Stomach (tissue), 9 donors: ENCODE measurements around the gene TFAP2A. TPM values are rescaled to one million over a fixed set of nuclear protein-coding genes. Genes with fewer than 3 reads are reported as not detected.

Experiments used
- DNase-seq, 2 donors: peaks; one replicate each; pipeline versions ENCODE4 v3.0.0 to v3.0.0-alpha.2; 2013 to 2019
- H3K27ac ChIP-seq, 5 donors: fragments of 200-600 bp in 4 of 5; sonication (generic) in 4 of 5; one replicate each; pipeline ENCODE4 v1.5.1; 2013 to 2019; ENCODE audit warnings: mild to moderate bottlenecking in 1 of 5, moderate library complexity in 1 of 5
- H3K27me3 ChIP-seq, 3 donors: fragments of 200-600 bp; sonication (generic); one replicate each; pipeline ENCODE4 v1.5.1; 2017 to 2019; ENCODE audit warnings: mixed run types in 1 of 3
- H3K36me3 ChIP-seq, 4 donors: fragments of 200-600 bp; sonication (generic); 1 replicate in 3 of 4; 2 replicates in 1 of 4; pipeline ENCODE4 v1.5.1; 2016 to 2019
- H3K4me1 ChIP-seq, 4 donors: fragments of 200-600 bp; sonication (generic); one replicate each; pipeline ENCODE4 v1.5.1; 2016 to 2019
- H3K4me3 ChIP-seq, 4 donors: fragments of 200-600 bp; sonication (generic) in 3 of 4; one replicate each; pipeline ENCODE4 v1.5.1; 2016 to 2019; ENCODE audit warnings: mild to moderate bottlenecking in 1 of 4
- H3K9me3 ChIP-seq, 4 donors: fragments of 200-600 bp; sonication (generic); one replicate each; pipeline ENCODE4 v1.5.1; 2016 to 2019
- EP300 ChIP-seq: sonication (generic); formaldehyde crosslinking; IDR thresholded peaks from one replicate; pipeline ENCODE4 v1.6.1; 2017; ENCODE audit warnings: antibody characterized with exemption
- POLR2A ChIP-seq, 4 donors: fragments of 450-650 bp; IDR thresholded peaks; one replicate each; pipeline ENCODE4 v1.6.1; 2016; ENCODE audit warnings: antibody characterized with exemption in 4 of 4, control low read depth in 2 of 4, mild to moderate bottlenecking in 1 of 4, moderate library complexity in 1 of 4
- POLR2AphosphoS5 ChIP-seq, 3 donors: sonication (generic); formaldehyde crosslinking; IDR thresholded peaks; one replicate each; pipeline ENCODE4 v1.6.1; 2016; ENCODE audit warnings: antibody characterized with exemption in 3 of 3
- WGBS, 5 donors: extraction: QIAGEN DNeasy Blood & Tissue Kit in 3 of 5; methylation state at CpG; one replicate each; pipeline versions ENCODE4 v1.1.5 to v1.1.7; 2013 to 2018; 5-methylcytosine and 5-hydroxymethylcytosine counted together
- intact Hi-C: fragments of 100-400 bp; cut with DNase I; formaldehyde crosslinking; loops from one replicate; pipeline ENCODE4 v1.15.1; 2023; ENCODE audit warnings: low total_unique reads
- polyA plus RNA-seq, 3 donors: library from polyadenylated mRNA; stranded (reverse); fragments of 200-250 nt; gene quantifications; one replicate each; pipeline ENCODE4 v1.2.3, GENCODE V29; 2013
- total RNA-seq, 5 donors: library from RNA; depleted of rRNA; stranded (reverse); fragments of >200 nt; gene quantifications; one replicate each; pipeline versions ENCODE4 v1.1.0 to v1.2.3, GENCODE V29; 2014 to 2016
- TF ChIP-seq, protein P1 (sequence below), 7 experiments: fragments of 450-650 bp in 4 of 7; fragments of 200-600 bp in 3 of 7; sonication (generic) in 3 of 7; IDR thresholded peaks; one replicate each; pipeline ENCODE4 v1.5.1; 2016 to 2019; ENCODE audit warnings: antibody characterized with exemption in 7 of 7, control low read depth in 2 of 7, mild to moderate bottlenecking in 1 of 7
- donor health status: healthy with polysubstance abuse.
- donor health status: Bipolar disorder and iron deficiency.
- donor health status: healthy.

The TFAP2A gene
- total and polyA plus RNA-seq, 8 donors, result 0.18 to 10.1 (median 0.50) TPM; not detected in 5

GRCh38 chr6:10400330-10400729 is 14.5 kb downstream of the TFAP2A start:
- H3K27me3 ChIP-seq, result peaks cover 17 to 99% (median 51%) of the 10 kb centered on the region in 3 donors
- TF ChIP-seq, protein P1, sequence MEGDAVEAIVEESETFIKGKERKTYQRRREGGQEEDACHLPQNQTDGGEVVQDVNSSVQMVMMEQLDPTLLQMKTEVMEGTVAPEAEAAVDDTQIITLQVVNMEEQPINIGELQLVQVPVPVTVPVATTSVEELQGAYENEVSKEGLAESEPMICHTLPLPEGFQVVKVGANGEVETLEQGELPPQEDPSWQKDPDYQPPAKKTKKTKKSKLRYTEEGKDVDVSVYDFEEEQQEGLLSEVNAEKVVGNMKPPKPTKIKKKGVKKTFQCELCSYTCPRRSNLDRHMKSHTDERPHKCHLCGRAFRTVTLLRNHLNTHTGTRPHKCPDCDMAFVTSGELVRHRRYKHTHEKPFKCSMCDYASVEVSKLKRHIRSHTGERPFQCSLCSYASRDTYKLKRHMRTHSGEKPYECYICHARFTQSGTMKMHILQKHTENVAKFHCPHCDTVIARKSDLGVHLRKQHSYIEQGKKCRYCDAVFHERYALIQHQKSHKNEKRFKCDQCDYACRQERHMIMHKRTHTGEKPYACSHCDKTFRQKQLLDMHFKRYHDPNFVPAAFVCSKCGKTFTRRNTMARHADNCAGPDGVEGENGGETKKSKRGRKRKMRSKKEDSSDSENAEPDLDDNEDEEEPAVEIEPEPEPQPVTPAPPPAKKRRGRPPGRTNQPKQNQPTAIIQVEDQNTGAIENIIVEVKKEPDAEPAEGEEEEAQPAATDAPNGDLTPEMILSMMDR (IDR thresholded peaks at IDR 0.05), result no peak
- TF ChIP-seq POLR2AphosphoS5 (IDR thresholded peaks at IDR 0.05) (no peak), EP300 (no peak), POLR2A (IDR thresholded peaks at IDR 0.05) (no peak)
- intact Hi-C loops, result no loop called here
- no peaks in the 10 kb centered on the region for H3K36me3 ChIP-seq
- DNase-seq, result no peak
- peaks cover 0 to 7% (median under 1%) of the 10 kb centered on the region in 4 donors for H3K9me3 ChIP-seq
- no peak overlapping the region for H3K4me3 ChIP-seq
- 30 to 42% (median 39%) methylated on average over 8 of the region's 8 CpGs for WGBS, 5 donors
- H3K27ac ChIP-seq, result no peak overlapping the region
- H3K4me1 ChIP-seq, result peaks cover 6 to 22% (median 15%) of the 10 kb centered on the region in 4 donors

DNA sequence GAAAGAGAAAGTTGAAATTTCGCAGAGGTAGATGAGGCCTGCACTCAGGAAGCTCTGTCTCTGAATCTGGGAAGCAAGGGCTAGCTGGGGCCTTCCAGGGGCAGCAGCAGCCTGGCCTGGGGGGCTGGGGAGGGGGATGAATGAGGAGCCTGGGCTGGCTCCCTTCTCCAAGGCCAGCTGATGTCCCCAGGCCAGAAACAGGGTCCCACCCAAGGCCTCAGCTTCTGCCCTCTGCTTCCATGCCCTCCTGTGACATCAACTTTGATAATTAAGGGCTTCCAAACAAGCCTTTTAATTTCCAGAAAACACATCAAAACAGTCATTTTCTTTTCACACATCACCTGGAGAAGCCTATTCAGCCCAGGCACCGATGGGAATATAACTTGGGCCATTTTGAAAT is 15.4 kb downstream of the TFAP2A start:
- Histone ChIP-seq H3K36me3 (no peaks in the 10 kb centered on the region), H3K9me3 (peaks cover 0 to 6% (median 1%) of the 10 kb centered on the region in 4 donors), H3K4me1 (peaks cover 6 to 16% (median 10%) of the 10 kb centered on the region in 4 donors), H3K27me3 (peaks cover 17 to 99% (median 55%) of the 10 kb centered on the region in 3 donors), H3K4me3 (no peak overlapping the region), H3K27ac (no peak overlapping the region)
- intact Hi-C loops, result no loop called here
- 82 to 92% (median 84%) methylated on average over 2 of the region's 2 CpGs for WGBS, 5 donors
- TF ChIP-seq POLR2A (IDR thresholded peaks at IDR 0.05) (no peak), EP300 (no peak), POLR2AphosphoS5 (IDR thresholded peaks at IDR 0.05) (no peak)
- TF ChIP-seq, protein P1 (IDR thresholded peaks at IDR 0.05), result no peak
- DNase-seq, result no peak

- H3K36me3 ChIP-seq, result no peaks in the 10 kb centered on the region
- peaks cover 4 to 8% (median 5%) of the 10 kb centered on the region in 4 donors for H3K4me1 ChIP-seq
- no peak overlapping the region for H3K27ac ChIP-seq
- peaks cover 0 to 6% (median 0%) of the 10 kb centered on the region in 4 donors for H3K9me3 ChIP-seq
- intact Hi-C loops, result no loop called here
- WGBS, 5 donors, result 31 to 58% (median 36%) methylated on average over 8 to 20 of the region's 20 CpGs
- DNase-seq, result no peak
- TF ChIP-seq POLR2A (IDR thresholded peaks at IDR 0.05) (no peak), POLR2AphosphoS5 (IDR thresholded peaks at IDR 0.05) (no peak), EP300 (no peak)
- TF ChIP-seq, protein P1 (IDR thresholded peaks at IDR 0.05), result no peak
- peaks cover 17 to 99% (median 61%) of the 10 kb centered on the region in 3 donors for H3K27me3 ChIP-seq
- no peak overlapping the region for H3K4me3 ChIP-seq
Measured at GRCh38 chr6:10398446-10399218, 16.2 kb downstream of the TFAP2A start.

- H3K4me1 ChIP-seq, result peaks cover 0 to under 1% (median 0%) of the 10 kb centered on the region in 4 donors
- H3K27ac ChIP-seq, result no peak overlapping the region
- peaks cover 17 to 100% (median 68%) of the 10 kb centered on the region in 3 donors for H3K27me3 ChIP-seq
- no peak for TF ChIP-seq POLR2AphosphoS5 (IDR thresholded peaks at IDR 0.05)
- TF ChIP-seq EP300, result no peak
- TF ChIP-seq POLR2A (IDR thresholded peaks at IDR 0.05), result no peak
- TF ChIP-seq, protein P1 (IDR thresholded peaks at IDR 0.05), result no peak
- no peak overlapping the region for H3K4me3 ChIP-seq
- H3K36me3 ChIP-seq, result no peaks in the 10 kb centered on the region
- no peak for DNase-seq
- H3K9me3 ChIP-seq, result peaks cover 0 to 6% (median 0%) of the 10 kb centered on the region in 4 donors
- intact Hi-C loops, result no loop called here
- WGBS, 5 donors, result 18 to 24% (median 22%) methylated on average over 26 to 28 of the region's 28 CpGs
Measured at GRCh38 chr6:10397756-10398445, 17.0 kb downstream of the TFAP2A start.
